ENCODE data around the gene L2HGDH. TPM values are rescaled to one million over a fixed set of nuclear protein-coding genes. Genes with fewer than 3 reads are reported as not detected.

The L2HGDH gene
- total RNA-seq, 1 experiment from 2014 or later, result 24.0 TPM

GRCh38 chr14:50338587-50338986, 26.6 kb upstream of the L2HGDH start:
- Mint-ChIP-seq H3K36me3 (no peaks in the 10 kb centered on the region), H3K4me1 (peaks cover 27% of the 10 kb centered on the region), H3K27me3 (ENCODE audit: low read depth) (no peaks in the 10 kb centered on the region), H3K27ac (no peak overlapping the region), H3K4me3 (no peak overlapping the region), H3K9me3 (no peaks in the 10 kb centered on the region)
- no peak for DNase-seq (ENCODE audit: low spot score)
- ChIA-PET CTCF (interaction anchor here (4.0 kb wide), 1 partner anchor 18 kb away, joined by 24 read pairs; no protein-coding TSS in a partner anchor), POLR2A (no interaction called here)
- TF ChIP-seq, protein P1, sequence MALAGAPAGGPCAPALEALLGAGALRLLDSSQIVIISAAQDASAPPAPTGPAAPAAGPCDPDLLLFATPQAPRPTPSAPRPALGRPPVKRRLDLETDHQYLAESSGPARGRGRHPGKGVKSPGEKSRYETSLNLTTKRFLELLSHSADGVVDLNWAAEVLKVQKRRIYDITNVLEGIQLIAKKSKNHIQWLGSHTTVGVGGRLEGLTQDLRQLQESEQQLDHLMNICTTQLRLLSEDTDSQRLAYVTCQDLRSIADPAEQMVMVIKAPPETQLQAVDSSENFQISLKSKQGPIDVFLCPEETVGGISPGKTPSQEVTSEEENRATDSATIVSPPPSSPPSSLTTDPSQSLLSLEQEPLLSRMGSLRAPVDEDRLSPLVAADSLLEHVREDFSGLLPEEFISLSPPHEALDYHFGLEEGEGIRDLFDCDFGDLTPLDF (CRISPR knock-in tag; IDR thresholded peaks at IDR 0.05), result no peak
- no peak for TF ChIP-seq AR (CRISPR knock-in tag; IDR thresholded peaks at IDR 0.05)
- no peak for TF ChIP-seq SP1 (CRISPR knock-in tag; conservative IDR thresholded peaks at IDR 0.05)
- no peak for TF ChIP-seq GTF2I (CRISPR knock-in tag; conservative IDR thresholded peaks at IDR 0.05)
- TF ChIP-seq, protein P2, sequence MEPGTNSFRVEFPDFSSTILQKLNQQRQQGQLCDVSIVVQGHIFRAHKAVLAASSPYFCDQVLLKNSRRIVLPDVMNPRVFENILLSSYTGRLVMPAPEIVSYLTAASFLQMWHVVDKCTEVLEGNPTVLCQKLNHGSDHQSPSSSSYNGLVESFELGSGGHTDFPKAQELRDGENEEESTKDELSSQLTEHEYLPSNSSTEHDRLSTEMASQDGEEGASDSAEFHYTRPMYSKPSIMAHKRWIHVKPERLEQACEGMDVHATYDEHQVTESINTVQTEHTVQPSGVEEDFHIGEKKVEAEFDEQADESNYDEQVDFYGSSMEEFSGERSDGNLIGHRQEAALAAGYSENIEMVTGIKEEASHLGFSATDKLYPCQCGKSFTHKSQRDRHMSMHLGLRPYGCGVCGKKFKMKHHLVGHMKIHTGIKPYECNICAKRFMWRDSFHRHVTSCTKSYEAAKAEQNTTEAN (CRISPR knock-in tag; IDR thresholded peaks at IDR 0.05), result no peak
- no peak for TF ChIP-seq USF1 (CRISPR knock-in tag; IDR thresholded peaks at IDR 0.05)
- no peak for TF ChIP-seq CDX4 (CRISPR knock-in tag; IDR thresholded peaks at IDR 0.05; ENCODE audit: borderline replicate concordance)
- ATAC-seq, result no peak

- no peak overlapping the region for H3K4me3 Mint-ChIP-seq
- DNase-seq (ENCODE audit: low spot score), result no peak
- no peaks in the 10 kb centered on the region; the same call in 1 of the 2 replicates for H3K36me3 Mint-ChIP-seq
- peak overlapping the region; percentile 82 for H3K27ac Mint-ChIP-seq
- H3K27me3 Mint-ChIP-seq (ENCODE audit: low read depth), result no peaks in the 10 kb centered on the region
- H3K4me1 Mint-ChIP-seq, result peaks cover 29% of the 10 kb centered on the region
- no peaks in the 10 kb centered on the region for H3K9me3 Mint-ChIP-seq
- ChIA-PET CTCF (interaction anchor here (0.8 to 4.0 kb wide), 5 partner anchors 15 to 524 kb away, joined by 3 to 24 read pairs (median 3); partner anchors contain the start of gene ATL1), POLR2A (no interaction called here)
- no peak for TF ChIP-seq RORB (CRISPR knock-in tag; IDR thresholded peaks at IDR 0.05)
- TF ChIP-seq ZNF281 (CRISPR knock-in tag; IDR thresholded peaks at IDR 0.05), result no peak
- TF ChIP-seq, protein P1 (CRISPR knock-in tag; IDR thresholded peaks at IDR 0.05), result no peak
- TF ChIP-seq, protein P3, sequence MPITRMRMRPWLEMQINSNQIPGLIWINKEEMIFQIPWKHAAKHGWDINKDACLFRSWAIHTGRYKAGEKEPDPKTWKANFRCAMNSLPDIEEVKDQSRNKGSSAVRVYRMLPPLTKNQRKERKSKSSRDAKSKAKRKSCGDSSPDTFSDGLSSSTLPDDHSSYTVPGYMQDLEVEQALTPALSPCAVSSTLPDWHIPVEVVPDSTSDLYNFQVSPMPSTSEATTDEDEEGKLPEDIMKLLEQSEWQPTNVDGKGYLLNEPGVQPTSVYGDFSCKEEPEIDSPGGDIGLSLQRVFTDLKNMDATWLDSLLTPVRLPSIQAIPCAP (CRISPR knock-in tag; IDR thresholded peaks at IDR 0.05), result no peak
- no peak for TF ChIP-seq SMAD4 (CRISPR knock-in tag; IDR thresholded peaks at IDR 0.05)
- TF ChIP-seq SMAD3 (CRISPR knock-in tag; IDR thresholded peaks at IDR 0.05; ENCODE audit: borderline replicate concordance), result no peak
- TF ChIP-seq, protein P4, sequence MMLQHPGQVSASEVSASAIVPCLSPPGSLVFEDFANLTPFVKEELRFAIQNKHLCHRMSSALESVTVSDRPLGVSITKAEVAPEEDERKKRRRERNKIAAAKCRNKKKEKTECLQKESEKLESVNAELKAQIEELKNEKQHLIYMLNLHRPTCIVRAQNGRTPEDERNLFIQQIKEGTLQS (CRISPR knock-in tag; conservative IDR thresholded peaks at IDR 0.05), result no peak
- TF ChIP-seq, protein P5, sequence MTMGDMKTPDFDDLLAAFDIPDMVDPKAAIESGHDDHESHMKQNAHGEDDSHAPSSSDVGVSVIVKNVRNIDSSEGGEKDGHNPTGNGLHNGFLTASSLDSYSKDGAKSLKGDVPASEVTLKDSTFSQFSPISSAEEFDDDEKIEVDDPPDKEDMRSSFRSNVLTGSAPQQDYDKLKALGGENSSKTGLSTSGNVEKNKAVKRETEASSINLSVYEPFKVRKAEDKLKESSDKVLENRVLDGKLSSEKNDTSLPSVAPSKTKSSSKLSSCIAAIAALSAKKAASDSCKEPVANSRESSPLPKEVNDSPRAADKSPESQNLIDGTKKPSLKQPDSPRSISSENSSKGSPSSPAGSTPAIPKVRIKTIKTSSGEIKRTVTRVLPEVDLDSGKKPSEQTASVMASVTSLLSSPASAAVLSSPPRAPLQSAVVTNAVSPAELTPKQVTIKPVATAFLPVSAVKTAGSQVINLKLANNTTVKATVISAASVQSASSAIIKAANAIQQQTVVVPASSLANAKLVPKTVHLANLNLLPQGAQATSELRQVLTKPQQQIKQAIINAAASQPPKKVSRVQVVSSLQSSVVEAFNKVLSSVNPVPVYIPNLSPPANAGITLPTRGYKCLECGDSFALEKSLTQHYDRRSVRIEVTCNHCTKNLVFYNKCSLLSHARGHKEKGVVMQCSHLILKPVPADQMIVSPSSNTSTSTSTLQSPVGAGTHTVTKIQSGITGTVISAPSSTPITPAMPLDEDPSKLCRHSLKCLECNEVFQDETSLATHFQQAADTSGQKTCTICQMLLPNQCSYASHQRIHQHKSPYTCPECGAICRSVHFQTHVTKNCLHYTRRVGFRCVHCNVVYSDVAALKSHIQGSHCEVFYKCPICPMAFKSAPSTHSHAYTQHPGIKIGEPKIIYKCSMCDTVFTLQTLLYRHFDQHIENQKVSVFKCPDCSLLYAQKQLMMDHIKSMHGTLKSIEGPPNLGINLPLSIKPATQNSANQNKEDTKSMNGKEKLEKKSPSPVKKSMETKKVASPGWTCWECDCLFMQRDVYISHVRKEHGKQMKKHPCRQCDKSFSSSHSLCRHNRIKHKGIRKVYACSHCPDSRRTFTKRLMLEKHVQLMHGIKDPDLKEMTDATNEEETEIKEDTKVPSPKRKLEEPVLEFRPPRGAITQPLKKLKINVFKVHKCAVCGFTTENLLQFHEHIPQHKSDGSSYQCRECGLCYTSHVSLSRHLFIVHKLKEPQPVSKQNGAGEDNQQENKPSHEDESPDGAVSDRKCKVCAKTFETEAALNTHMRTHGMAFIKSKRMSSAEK (CRISPR knock-in tag; IDR thresholded peaks at IDR 0.05; ENCODE audit: borderline replicate concordance), result no peak
- peak; percentile 29 for ATAC-seq
These were observed 24.2 kb upstream of the L2HGDH start for GRCh38 chr14:50335989-50336824.

Data from WTC11 (cell line).